GM18519 (cell line): ENCODE data around the gene PHAF1.

Experiments used
- ATAC-seq: cut with Tn5 transposase; IDR thresholded peaks from one replicate; pipeline ENCODE4 v1.9.1; 2021; ENCODE audit warnings: mild to moderate bottlenecking, moderate library complexity; ENCODE audit not compliant: unreplicated experiment, low FRiP score

PHAF1 gene

GRCh38 chr16:67177743-67178699 lies 68.3 kb downstream of the PHAF1 start:
- ATAC-seq: no peak

- no peak for ATAC-seq
Measured at GRCh38 chr16:67179421-67180080, 69.8 kb downstream of the PHAF1 start.

DNA sequence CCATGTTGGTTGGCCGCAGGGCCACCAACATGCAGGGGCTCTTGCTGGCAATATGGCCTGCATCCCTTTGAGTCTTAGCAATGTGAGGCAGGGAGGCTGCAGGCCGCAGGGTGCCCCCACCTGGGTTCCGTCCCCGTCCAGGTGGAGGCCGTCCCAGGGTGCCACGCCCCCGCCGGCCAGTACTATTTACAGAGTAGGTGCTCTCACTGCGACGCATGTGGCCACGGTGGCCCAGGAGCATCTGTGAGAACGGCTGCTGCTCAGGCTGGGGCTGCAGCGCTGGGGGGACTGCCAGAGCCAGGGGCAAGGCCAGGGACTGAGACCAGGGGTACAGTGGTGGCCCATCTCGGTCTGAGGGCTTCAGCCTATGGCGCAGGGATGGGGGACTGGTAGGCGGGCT lies 70.4 kb downstream of the PHAF1 start:
- no peak for ATAC-seq

DNA sequence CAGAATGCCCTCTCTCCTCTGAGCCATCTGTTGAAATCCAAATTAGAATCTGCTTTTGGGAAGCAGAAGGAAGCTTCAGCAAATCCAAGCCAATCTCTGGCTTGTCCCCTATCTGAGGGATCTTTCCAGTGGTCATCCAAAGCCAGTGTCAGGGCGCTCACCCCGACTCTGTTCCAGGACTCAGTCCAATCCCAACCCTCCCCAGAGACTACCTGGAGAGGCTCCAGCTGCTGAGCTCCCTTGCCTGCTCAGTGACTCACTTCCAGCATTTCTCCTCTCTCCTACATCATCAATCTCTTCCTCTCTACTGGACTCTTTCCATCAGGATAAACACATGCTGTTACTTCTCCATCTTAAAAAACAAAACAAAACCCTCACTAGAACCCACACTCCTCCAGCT lies 71.6 kb downstream of the PHAF1 start:
- ATAC-seq: no peak

DNA sequence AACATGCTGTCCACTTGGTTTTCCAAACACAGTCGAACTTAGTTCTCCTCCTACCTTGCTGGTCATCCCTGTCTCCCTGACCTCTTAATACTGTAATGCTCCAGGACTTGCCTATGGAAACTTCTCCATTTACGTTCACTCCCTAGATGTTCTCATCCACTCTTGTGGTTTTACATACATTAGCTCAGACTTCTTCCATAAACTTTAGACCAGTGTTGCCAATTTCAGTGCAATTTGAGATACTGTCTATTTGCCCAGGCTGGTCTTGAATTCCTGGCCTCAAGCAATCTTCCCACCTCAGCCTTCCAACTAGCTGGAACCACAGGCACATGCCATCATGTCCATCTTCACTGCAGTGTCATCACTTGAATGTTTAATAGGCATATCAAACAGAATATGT lies 72.5 kb downstream of the PHAF1 start:
- no peak for ATAC-seq

DNA sequence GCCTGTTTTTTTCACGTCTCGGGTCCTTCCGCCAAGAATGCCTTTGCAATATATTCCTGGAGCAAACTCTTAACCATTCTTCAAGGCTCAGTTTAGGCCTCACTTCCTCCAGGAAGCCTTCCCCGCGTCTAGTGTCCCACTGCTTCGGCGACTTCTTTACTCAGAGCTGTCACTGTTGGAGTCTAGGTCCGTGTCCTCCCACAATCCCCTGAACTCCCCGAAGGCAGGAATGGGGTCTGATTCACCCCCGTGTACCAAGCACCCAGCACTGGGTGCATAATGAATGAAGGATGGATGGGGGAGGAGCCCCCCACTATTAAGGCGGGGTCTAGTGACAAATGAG lies 73.5 kb downstream of the PHAF1 start:
- ATAC-seq: no peak

- ATAC-seq: peak; percentile 76
Measured at GRCh38 chr16:67183627-67184452, 74.1 kb downstream of the PHAF1 start, which contains the start of gene MATCAP1. Gene MATCAP1 (minus strand): TSS chr16:67183963. CDS start chr16:67180610, 3,353 bp downstream.

- no peak for ATAC-seq
Measured at GRCh38 chr16:67184453-67184994, 74.8 kb downstream of the PHAF1 start.

DNA sequence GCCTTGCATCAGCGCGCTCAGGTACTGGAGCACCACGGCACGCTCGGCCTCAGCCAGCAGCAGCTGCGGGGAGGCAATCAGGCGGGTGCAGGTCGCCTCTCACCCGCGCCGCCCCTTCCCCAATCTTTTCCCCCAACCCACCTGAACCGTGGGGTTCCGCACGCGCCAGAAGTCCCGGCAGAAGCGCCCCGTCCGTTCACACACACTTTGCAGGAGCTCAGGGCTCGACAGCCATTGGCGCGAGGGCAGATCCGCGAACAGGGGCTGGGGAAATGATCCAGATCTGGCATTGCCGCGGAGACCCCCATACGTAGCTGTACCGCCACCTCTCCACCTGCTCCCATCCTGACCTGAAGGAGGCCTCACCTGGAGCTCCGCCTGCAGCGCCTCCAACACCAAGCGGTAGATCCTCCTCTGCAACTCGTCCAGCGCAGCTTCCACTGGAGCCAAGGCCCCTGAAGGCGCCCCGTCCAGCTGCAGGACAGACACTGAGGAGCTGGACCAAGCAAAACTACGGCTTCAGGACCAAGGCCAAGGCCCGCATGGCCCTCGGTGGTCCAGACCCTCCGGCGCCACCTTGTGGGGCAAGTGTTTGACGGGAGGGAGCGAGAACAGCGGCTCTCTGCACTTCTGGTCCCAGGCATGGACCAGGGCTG lies 75.4 kb downstream of the PHAF1 start:
- ATAC-seq: no peak

DNA sequence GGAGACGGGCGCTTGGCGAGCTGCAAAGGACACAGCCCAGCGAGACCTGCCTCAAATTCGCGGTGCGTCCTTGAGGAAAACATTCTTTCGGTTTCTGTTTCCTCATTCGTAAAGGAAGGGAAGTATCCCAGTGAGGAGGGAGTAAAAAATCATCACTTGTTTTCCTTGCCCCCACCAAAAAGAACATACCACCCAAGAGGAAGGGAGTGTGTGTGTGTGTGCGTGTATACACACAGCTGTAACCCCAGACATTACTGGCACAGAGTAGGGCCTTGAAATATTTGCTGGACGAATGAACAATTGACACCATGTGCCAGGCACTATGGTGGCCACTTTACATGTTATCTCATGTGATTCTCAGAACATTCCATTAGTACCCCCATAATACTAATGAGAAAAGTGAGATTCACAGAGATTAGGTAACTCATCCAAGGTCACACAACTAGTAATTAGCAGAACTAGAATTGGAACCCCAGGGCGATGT lies 76.0 kb downstream of the PHAF1 start:
- no peak for ATAC-seq

- no peak for ATAC-seq
Measured at GRCh38 chr16:67186550-67186950, 76.8 kb downstream of the PHAF1 start.

DNA sequence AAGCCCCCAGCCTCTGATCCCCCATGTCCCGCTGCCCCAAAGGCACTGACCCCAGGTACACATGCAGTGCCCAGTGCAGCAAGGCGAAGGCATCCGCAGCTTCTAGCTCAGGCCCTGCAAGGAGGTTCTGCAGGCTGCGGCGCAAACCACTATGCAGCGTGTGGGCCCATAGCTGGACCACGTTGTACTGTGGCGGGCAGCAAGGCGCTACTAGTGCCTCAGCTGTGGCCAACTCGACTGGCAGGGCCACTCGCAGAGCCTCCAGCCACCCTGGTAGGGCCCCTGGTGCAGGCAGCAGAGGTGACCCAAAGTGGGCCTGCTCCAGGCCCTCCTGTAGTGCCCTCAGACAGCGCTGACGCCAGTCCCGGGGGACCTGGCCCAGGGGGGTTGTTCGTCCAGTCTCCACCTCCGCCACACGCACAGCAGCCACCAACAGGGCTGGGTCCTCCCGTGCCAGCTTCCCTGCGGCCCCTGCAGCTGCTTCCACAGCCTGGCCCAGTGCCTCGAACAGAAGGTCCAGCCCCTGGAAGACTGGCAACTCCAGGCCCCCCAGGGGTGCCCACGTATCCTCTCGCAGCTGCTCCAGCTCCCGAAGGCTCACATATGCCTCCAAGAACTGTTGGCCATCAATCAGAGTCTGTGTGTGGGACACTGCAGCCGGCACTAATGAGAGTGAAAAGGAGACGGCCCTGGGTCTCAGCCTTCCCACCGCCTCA lies 77.6 kb downstream of the PHAF1 start:
- no peak for ATAC-seq

- ATAC-seq: no peak
Measured at GRCh38 chr16:67188323-67188722, 78.6 kb downstream of the PHAF1 start.

GRCh38 chr16:67188798-67189197 lies 79.1 kb downstream of the PHAF1 start:
- ATAC-seq: no peak

DNA sequence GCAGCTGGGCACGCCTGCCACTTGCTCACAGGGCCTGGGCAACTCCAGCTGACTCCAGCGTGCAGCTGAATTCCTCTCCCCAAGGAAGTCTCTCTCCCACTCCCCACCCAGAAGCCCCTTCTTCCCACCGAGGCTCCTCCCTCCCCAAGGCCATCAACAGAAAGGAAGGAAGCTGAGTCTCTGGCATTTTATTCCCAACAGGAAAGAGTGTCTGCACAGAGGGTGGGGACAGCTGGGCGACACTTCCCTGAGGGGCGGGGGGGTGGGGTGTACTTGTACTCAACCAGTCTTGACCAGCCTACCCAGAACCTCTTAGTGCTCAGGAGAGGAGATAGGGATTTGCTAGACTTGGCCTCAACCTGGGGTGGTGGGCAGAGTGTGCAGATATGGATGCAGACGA lies 80.3 kb downstream of the PHAF1 start, which contains the start of gene EXOC3L1:
Gene EXOC3L1 (minus strand): TSS at position 96 of the 400 bp plus-strand sequence. CDS start 460 bp downstream, outside the sequence.
- no peak for ATAC-seq

DNA sequence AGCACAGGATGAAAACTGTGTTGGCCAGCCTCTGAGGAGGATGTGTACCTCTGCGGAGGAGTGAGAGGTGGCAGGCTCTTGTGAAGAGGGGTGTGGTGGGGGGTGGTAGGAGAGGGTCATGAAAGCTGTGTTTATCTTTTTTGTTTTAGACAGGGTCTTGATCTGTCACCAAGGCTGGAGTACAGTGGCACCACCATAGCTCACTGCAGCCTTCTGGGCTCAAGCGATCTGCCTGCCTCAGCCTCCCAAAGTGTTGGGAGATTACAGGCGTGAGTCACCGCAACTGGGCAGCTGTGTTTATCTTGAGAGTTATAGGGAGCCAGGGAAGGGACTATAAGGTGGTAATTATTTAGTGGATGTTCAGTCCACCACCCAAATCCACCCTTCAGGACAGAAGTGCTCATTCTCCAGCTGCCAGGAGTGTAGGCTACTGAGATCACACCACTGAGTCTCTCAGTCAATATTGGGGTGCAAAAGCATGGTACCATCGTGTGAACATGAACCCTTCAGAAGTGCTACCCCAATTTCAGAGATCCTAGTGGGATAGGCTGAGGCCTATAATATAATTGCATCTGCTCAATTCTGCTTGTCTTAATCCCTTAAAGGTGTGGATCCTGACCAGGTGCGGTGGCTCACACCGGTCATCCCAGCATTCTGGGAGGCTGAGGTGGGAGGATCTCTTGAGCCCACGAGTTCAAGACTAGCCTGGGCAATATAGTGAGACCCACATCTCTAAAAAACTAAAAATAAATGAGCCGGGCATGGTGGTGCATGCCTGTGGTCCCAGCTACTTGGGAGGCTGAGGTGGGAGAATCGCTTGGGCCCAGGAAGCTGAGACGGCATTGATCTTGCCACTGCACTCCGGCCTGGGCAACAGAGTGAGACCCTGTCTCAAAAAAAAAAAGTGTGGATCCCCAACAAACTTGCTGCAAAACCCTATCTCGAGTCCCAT lies 81.0 kb downstream of the PHAF1 start:
- ATAC-seq: no peak

- ATAC-seq: no peak
Measured at GRCh38 chr16:67191411-67191994, 81.8 kb downstream of the PHAF1 start.
